DMS153 (cell line): Measurements from ENCODE around the gene MDM4.
A peak's percentile ranks its signal among the peaks of the same experiment; 100 is the strongest.
"Not testable (repeated sequence)": the region's sequence is repeated elsewhere in the genome, so short reads cannot be mapped to it uniquely, and the experiment has no call there.

Experiments
- DNase-seq: peaks from one replicate; lab custom pipeline; 2025; lab: John Stamatoyannopoulos, UW

Gene MDM4

GRCh38 chr1:204562075-204562990 is 46.1 kb downstream of the MDM4 start:
- DNase-seq = no peak

- no peak for DNase-seq
These were observed 47.1 kb downstream of the MDM4 start for GRCh38 chr1:204563307-204563706.

- no peak for DNase-seq
These were observed 47.6 kb downstream of the MDM4 start for GRCh38 chr1:204563780-204564179.

- no peak for DNase-seq
These were observed 48.6 kb downstream of the MDM4 start for GRCh38 chr1:204564835-204565234.

- DNase-seq = peak; percentile 95
These were observed 49.7 kb downstream of the MDM4 start for GRCh38 chr1:204565617-204566582.

GRCh38 chr1:204566583-204566955 is 50.4 kb downstream of the MDM4 start:
- DNase-seq = no peak

- DNase-seq = peak; percentile 74
These were observed 50.9 kb downstream of the MDM4 start for GRCh38 chr1:204567071-204567470.

- DNase-seq = no peak
These were observed 52.5 kb downstream of the MDM4 start for GRCh38 chr1:204568576-204569315.

GRCh38 chr1:204569478-204569877 is 53.3 kb downstream of the MDM4 start:
- DNase-seq = no peak

- not testable (repeated sequence) for DNase-seq
These were observed 53.8 kb downstream of the MDM4 start for GRCh38 chr1:204570021-204570420.

- no peak for DNase-seq
These were observed 54.9 kb downstream of the MDM4 start for GRCh38 chr1:204571128-204571527.

- DNase-seq = no peak
These were observed 55.4 kb downstream of the MDM4 start for GRCh38 chr1:204571631-204572030.

GRCh38 chr1:204572923-204573922 is 57.0 kb downstream of the MDM4 start:
- DNase-seq = no peak

GRCh38 chr1:204574016-204574864 is 58.0 kb downstream of the MDM4 start:
- DNase-seq = no peak

GRCh38 chr1:204574865-204575163 is 58.6 kb downstream of the MDM4 start:
- DNase-seq = no peak

GRCh38 chr1:204575221-204576190 is 59.3 kb downstream of the MDM4 start:
- no peak for DNase-seq

- no peak for DNase-seq
These were observed 60.2 kb downstream of the MDM4 start for GRCh38 chr1:204576422-204576821.

- DNase-seq = no peak
These were observed 61.7 kb downstream of the MDM4 start for GRCh38 chr1:204577794-204578478.
